Measurements from ENCODE around the gene ORC4. TPM values are rescaled to one million over a fixed set of nuclear protein-coding genes. Genes with fewer than 3 reads are reported as not detected.

The ORC4 gene
- 42.5 TPM for total RNA-seq

DNA sequence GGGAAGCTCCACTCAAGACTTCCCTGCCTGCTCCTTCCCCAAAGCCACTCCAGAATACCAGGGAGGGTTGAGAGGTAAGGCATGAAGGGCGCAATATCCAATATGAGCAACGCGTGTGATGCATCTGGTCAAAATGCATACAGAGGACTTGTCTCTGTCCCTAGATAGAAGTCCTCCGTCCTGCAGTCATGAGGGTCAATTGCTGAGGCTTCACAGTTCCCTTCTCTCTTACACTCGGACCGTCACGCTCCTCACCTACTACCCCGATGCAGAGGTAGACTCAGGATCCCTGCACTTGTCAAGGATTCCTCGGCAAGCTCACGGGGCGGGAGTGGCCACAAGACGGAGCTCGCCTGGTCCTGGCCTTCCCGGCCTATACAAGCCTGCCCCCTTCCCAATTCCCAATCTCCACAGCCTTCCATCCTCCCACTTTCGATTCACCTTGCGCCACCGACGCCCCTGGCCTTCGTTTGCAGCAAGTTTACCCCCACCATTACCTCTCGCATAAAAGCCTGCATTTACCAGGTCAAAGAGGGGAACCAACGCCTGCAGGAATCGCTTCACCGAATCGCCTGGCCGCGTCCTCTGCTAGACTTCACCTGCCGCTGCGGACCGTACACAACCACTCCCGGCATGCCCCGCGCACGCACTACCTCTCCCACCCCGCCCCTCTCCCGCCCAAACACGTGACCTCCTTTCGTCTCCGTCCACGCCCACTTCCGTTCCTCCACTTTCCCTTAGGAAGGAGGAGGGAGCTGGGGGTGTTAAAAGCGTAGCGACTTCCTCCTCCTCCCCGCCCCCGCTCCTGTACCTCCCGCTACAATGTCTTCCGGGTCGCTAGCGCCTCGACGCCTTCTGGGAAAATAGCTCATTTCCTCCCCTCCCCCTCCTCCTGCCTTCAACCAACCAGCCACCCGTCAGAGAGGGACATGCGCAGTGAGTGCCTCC lies at the start of gene ORC4:
ORC4 (minus strand) TSS at position 627 of the 948 bp plus-strand sequence. CDS start 44,779 bp downstream, outside the sequence.
- peak; percentile 99 for DNase-seq (ENCODE audit: low spot score)

DNA sequence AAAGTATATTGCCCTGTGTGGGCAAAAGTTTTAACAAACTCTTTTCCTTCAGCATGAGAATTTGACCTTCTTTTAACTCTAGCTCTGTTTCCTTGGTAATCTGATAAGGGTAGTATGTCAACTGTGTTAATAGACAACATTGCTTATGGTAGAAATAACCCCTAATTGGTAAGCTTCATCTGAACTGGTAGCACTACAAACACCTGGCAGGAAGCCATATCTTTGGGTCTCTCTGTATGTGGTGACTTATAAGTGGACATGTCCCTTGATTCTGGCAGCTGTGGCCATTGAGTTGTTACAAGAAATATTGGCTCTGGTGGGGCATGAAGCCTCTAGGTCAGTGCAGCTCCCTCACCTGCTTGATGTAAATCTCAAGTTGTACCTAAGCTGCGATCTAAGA lies 47.3 kb upstream of the ORC4 start:
- DNase-seq (ENCODE audit: low spot score), result no peak

DNA sequence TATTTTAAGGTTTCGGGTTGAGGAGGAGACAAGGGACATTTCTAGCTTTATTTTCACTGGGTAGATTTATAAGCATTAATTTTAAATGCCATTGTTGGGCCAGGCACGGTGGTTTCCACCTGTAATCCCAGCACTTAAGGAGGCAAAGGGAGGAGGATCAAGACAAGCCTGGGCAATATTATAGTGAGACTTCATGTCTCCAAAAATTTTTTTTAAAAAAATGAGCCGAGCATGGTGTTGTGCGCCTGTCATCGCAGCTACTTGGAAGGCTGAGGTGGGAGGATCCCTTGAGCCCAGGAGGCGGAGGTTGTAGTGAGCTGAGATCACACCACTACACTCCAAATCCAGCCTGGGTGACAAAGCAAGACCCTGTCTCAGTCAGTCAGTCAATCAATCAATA lies 45.4 kb upstream of the ORC4 start:
- DNase-seq (ENCODE audit: low spot score), result no peak

DNA sequence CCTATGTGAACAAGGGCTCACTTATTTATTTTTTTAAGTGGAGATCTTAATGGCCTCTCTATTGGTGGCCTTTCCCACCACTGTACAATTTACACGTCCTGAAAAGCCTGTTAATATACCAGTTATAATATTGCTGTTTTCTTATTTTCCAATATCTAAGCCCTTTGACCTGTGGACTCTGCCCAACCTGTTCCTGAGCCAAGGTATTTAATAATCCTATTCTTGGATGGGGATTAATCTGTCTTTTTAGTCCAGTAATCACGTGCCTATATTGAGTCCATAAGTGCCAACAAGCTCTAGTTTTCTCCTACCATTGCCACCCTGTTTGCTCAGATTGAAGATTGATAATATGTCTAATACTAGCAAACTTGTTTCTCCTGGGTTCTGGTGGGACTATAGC lies 43.1 kb upstream of the ORC4 start:
- DNase-seq (ENCODE audit: low spot score), result peak; percentile 16

DNA sequence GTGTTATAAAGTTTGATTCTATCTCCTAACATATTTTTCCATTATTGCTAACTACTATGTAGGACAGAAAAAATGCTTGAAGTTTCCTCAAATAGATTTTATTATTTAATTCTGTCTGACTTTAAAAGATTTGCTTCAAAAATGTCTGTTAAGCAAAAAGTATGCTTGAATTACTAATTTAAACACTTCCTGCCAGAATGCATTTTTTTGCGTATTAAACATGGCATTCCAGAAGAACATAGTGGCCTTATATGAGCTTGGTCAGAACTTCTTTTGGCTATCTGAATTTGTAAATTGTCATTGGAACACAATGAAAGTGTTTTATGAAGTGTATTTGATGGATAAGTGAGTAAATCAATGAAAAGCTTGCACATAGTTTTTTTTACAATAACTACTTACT lies 38.1 kb upstream of the ORC4 start:
- no peak for DNase-seq (ENCODE audit: low spot score)

DNA sequence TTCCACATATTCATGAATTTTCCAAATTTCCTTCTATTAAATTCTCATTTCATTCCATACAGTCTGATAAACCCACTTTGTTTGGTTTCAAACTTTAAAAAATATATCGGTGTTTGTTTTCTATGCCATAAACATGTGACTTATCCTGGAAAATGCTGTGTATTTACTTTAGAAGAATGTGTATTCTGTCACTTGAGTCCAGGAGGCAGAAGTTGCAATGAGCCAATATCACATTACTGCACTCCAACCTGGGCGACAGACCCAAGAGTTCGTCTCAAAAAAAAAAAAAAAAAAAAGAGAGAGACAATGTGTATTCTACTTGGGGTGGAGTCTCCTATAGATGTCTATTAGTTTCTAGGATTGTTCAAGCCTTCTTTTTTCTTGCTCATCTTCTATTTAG lies 32.1 kb upstream of the ORC4 start:
- DNase-seq (ENCODE audit: low spot score), result no peak

DNA sequence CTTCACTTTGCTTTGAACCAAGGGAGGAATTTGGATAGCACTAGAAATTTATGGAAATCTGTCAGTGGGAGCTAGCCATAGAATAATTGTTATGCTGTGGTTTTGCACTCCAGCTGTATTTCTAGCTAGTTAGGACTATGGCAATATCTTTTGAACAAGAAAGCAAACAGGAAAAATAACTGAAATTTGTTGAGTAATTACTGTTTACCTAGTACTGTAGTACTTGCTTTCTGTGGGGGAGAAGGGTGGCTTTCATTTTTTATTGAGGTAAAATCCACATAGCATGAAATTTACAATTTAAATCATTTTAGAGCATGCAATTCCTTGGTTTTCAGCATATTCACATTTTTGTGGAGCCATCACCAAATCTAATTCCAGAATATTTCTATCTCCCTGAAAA lies 28.7 kb upstream of the ORC4 start:
- DNase-seq (ENCODE audit: low spot score), result no peak

DNA sequence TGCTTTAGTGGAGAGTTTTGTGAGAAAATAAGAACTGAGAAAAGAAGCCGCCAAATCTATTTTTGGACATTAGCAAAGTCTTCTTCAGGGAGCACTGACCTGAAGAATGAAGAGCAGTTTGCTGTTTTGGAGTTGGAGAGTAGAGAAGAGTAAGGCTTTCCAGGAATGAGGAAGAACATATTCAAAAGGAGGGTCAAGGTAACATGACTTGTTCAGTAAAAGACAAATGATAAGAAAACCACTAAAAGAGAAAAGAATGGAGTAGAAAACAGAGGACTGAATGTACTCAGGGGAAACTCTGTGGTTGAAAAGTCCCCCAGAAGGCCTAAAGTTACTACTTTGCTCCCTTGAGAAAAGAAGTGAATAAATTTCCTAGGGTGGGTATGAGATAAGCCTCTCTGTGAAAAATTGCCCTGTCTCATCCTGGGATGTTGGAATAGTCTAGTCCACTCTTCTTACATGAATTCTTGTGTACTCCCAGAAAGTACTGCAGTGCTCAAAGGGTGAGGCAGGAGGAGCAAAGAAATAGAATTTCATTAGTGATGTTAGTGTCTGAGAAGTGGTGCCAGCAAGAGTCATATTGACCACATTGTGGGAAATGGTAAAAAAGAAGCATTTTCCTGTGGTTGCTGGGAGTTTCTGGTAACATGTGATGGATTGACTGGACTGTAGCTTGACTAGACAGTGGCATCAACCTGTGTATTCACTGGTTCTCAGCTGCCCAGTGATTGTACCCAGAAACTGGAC lies 28.1 kb upstream of the ORC4 start:
- DNase-seq (ENCODE audit: low spot score), result no peak

DNA sequence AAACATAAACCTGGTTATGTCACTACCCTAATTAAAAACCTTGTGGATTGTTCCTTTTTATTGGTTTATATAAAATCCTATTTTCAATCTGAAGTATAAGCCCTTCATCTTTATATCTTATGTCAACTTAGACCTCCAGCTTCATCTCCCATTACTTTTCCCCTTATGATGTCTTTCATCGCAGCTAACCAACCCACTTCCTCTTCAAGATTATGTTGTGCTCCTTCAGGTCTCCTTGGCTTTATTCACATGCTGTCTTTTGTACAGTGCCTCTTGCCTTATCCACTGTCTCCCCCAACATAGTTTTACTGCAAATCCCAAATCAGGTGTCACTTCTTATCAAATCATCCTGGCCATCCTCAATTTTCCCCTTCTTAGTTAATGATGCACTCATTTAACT lies 26.3 kb upstream of the ORC4 start:
- DNase-seq (ENCODE audit: low spot score), result no peak

DNA sequence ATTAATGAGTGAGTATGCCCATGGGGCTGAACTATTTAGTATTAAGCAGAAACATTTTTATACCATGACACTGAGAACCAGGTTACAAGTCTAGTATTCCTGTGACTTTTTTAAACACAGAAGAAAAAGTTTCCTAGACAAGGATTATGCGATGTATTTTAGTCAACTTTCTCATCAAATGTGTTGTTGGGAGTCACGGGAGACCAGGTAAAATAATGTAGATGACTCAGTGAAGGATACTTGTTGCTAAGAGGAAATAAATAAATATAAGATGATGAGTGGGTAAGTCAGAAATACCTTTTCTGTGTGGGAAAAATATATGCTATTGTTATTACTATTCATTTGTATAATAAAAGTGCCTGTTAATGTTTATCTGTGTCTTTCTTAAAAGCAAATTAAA lies 23.8 kb upstream of the ORC4 start:
- no peak for DNase-seq (ENCODE audit: low spot score)

DNA sequence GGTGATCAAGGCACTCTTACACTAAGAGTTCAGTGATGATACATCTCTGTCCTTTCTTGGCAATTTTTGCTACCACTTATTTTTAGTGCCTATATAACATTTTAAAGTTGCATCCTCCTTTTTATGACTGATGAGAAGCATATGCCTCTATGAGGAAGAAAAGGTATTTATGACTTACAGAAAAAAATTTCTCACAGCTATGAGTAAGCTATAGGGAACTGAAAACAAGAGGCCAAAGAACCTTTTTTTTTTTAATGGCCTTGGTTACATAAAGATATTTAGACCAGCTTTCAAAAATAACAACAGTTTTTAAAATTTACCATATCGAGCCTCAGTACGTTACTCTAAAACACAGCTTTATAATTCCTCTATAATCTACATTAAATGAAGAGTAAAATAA lies 21.7 kb upstream of the ORC4 start:
- DNase-seq (ENCODE audit: low spot score), result no peak

DNA sequence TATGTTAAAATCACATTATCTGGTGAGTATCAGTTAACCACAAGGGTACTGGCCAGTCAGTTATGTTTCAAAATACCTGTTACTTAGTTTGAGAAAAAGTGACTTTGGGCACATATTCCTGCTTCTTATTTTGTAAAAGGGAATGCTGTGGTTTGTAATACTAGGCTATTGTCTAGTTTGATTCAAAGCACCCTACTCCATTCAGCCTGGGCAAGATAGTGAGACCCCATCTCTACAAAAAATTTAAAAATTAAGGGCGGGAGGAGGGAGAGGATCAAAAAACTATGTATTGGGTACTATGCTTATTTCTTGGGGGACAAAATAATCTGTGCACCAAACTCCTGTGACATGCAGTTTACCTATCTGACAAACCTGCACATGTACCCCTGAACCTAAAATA lies 19.2 kb upstream of the ORC4 start:
- DNase-seq (ENCODE audit: low spot score), result no peak

DNA sequence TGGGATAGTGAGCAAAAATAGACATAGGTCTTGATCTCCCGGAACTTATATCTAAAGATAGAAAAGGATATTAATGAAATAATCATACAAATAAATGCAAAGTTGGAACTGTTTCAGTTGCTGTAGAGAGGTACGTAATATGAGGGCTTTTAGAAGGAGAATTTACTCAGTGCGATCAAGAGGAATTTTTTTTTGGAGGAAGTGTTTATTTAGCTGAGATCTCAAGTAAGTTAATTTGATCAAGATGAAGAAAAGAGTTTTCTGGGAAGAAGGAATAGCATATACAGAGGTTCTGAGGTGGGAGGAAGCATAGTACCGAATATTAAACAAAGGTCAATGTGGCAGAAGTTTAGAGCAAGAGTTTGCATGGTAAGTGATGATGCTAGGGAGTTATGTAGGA lies 11.7 kb upstream of the ORC4 start:
- DNase-seq (ENCODE audit: low spot score), result no peak

DNA sequence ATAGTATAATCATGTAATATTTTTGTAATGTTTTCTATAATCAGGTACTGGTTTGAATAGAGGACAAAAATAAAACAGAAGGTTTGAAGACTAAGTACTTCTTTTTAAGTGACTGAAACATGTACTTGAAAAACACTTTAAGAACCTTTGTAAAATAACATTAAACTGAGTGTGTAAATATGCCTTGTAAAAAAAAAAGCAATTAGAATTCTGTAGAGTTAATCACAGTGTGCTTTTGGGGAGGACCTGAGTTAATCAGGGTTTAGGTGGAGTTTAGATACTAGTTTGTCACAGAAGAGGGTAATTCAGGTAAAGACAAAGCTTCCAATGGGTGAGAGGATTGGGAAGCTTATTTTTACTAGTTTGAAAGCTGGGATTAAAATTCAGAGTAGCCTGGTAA lies 10.6 kb upstream of the ORC4 start:
- DNase-seq (ENCODE audit: low spot score), result no peak

DNA sequence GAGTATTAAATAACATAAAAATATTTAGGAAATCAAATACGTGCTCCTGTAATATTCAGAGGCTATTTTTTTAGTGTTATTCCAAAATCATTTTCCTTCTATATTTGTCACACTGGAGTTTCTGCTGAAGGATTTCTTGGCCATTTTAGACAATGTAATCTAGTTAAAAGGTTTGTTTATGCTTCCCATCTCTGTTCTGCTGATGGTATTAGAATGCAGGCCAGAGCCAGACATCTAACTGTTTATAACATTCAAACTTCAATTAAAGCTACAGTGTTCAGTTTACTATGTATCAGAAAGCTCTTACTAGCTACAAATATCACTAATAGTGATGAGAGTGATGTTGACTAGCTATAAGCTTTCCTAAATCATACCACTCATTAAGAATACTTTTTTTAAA lies 8.2 kb upstream of the ORC4 start:
- no peak for DNase-seq (ENCODE audit: low spot score)

DNA sequence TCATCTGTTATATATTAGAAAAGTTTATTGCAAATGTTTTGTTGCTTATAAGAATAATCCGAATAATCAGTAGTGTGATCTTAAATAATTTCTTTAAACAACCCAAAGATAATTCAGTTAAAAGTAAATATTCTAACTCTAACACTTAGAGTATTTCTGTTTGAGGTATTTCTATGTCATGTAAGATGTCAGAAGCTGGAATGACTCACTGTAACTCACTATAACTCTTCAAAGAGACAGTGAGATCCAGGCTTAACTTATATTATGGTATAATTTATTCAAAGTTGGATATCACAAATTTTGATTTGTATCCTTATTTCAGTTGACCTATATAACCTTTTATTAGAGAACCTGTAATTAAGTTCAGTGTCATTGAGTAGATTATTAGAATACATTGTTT lies 7.3 kb upstream of the ORC4 start:
- no peak for DNase-seq (ENCODE audit: low spot score)

DNA sequence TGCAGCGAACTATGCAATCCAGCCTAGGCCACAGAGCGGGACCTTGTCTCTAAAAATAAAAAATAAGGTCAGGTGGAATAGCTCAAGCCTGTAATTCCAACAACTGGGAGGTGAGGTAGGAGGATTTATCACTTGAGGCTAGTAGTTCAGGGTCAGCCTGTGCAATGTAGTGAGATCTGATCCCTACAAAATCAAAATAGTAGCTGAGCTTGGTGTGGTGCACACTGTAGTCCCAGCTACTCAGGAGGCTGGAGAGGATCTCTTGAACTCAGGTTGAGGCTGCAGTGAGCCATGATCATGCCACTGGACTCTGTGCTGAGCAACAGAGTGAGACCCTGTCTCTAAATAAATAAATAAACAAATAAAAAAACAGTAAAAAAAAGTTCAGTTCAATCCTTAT lies 6.0 kb upstream of the ORC4 start:
- no peak for DNase-seq (ENCODE audit: low spot score)

DNA sequence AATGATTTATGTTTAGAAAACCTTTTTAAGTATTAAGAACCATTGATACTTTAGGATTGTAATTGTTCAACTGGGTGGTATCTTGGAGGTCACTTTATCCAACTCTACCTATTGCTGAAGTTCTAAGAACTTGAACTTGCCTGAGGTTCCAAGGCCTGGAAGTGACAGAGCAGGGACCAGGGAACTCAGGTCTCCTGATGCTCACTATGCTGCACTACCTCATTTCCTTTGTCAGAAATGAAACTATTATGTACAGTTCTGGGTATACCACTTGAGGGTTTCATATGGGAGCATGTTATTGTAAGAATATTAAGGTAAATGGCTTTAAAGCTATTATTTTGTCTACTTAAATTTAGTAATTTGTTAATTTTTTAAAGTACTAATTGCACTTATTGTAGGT lies 3.3 kb upstream of the ORC4 start:
- no peak for DNase-seq (ENCODE audit: low spot score)

DNA sequence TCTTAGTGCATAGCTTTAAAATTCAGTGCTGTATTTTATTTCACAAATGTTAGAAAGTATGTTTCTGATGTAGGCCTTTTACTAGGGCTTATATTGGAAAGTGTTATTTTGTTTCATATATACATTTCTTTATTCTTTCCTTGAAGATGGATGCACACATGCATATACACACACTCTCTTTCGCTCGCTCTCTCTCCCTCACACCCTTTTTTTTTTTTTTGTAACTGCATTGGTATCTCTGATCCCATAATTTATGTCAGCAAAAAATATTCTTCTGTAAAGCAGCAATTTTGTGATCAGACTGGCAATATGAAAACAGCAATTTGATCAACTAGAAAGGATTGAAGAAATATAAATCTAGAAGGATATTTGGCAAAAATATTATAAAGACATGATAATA lies 2.3 kb upstream of the ORC4 start:
- DNase-seq (ENCODE audit: low spot score), result no peak

DNA sequence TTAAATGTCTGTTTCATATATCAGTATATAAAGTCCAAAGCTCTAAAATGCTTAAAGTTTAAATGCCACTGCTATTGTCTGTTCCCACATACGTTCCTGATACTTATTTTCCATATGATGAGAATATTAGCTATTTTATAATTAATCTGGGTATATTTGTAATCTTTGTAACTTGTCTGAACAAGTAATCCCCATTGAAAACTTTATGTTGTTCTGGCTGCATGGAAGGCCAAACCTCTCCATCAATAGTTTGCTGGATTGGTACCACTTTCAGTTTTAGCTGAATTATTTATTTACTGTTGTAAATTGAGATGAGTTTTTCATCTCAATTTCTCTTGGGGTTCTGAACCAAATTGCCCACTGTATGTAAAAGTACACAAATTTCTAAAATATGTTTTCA lies 1.8 kb upstream of the ORC4 start:
- DNase-seq (ENCODE audit: low spot score), result no peak

DNA sequence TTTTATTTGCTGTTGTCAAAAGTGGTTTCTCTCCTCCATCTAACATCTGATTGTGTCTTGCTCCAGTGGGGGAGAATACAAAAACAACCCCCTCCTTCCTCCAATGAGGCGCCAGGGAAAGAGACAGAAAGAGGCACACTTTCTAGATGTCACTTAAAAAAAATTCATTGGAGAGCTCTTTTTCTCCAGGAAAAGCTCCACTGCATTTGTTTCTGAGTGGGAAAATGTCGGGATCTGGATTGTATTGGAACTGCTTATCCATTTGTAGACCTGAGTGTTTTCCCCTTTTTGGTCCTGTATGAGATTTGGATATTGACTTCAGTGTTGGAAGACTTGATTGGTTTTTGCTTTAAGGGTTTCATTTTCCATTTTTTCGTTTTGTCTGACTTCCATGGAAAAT lies 1.3 kb upstream of the ORC4 start:
- DNase-seq (ENCODE audit: low spot score), result no peak

DNA sequence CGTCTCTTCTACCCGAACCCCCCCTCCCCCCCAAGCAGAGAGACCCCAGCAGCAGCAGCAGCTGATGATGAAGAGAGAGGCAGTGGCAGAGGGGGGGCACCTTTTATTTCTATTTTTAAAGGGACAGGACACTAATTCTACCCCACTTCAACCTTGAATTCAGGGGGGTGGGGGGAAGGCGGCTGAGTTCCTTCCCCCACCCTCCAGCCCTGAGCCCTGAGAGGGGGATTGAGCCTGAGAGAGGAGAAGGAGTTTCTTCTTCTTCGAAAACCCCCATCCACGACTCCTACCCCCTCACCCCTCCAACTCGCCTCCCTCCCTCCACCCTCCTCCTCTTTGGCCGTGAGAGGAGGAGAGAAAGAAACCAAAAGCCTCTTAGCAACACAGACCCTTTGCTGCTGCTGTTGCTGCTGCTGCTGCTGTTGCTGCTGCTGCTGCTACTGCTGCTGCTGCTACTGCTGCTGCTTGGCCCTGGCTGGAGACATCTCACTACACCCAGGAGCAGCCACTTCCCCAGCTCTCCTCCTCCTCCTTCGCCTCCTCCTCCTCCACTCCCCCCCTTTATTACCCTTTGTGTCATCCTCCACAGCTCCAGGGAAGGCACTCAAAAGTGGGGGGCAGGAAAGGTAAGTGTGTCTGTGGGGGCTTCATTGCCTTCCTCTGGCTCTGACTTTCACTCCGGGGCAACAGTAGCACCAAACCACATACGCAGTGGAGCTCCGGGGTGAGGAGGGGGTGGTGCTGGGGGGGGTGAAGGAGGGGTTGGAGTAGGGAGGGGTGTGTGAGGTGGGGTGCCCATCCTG lies 723 bp upstream of the ORC4 start, which contains the start of gene MBD5:
MBD5 (plus strand) TSS at position 33 of the 803 bp plus-strand sequence.
- peak; percentile 23 for DNase-seq (ENCODE audit: low spot score)

Measured in mucosa of gallbladder (tissue), 1 donor.